Stimulated activated CD8-positive, alpha-beta memory T cell treated with anti-CD3 and anti-CD28 coated beads, Interleukin-4, amount 100 ng/mL, for 48 hours (primary cell): ENCODE data around the gene PRR35.

Source experiments
- DNase-seq: peaks from one replicate; pipeline ENCODE4 v3.0.0-alpha.2; 2020

Gene PRR35

DNA sequence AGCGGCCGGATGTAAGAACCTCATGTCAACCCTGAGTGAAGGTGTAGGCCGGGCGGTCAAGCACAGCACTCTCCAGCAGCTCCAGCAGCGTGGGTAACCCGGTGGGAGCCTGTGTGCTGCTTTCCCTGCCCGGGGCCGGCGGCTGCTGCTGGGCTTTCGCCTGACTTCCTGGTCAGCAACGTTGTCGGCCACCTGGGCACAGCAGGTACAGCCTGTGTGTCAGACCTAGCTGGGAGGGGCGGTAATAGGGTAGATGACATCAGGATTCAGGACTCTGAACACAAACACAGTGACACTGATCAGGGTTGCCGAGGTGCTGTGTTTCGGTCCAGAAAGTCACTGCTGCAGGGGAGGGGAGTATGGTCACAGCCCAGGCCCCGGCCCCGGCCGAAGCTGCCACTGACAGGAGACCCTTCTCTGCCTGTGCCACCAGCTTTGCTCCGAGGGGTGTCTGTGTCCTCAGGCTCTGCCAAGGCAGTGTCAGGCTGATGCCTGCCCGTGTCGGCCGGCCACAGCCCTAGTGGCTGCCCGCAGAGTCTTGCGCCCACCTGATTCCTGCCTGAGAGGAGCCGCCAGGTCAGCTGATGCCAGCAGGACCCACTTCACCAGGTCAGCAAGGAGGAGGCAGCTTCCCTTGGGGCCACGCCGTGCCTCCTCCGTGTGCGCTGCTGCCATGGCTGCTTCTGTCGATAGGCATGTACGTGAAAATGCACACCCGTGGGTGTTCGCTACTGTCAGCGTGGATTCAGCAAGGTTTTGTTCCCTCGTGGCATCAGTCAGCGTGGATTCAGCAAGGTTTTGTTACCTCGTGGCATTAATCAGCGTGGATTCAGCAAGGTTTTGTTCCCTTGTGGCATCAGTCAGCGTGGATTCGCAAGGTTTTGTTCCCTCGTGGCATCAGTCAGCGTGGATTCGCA, 38.9 kb downstream of the PRR35 start:
- DNase-seq = no peak

DNA sequence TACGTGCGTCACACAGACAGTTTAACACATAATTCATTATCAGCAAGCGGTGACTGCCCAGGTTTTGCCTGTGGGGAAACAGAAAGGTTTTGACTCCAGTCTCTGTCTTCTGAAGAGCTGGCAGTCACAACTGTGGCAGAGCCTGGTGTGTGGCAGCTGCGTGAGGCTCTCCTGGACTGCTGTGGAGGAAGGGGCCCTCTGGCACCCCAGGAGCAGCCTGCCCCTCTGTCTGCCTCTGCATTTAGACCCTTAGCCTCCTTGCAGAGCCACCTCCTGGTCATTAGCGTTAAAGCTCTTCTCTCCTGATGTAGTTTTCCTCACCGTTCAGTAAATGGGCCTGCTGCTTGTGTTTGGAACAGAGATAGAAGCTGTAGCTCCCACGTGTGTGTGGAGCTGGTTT, 40.6 kb downstream of the PRR35 start:
- DNase-seq = no peak

DNA sequence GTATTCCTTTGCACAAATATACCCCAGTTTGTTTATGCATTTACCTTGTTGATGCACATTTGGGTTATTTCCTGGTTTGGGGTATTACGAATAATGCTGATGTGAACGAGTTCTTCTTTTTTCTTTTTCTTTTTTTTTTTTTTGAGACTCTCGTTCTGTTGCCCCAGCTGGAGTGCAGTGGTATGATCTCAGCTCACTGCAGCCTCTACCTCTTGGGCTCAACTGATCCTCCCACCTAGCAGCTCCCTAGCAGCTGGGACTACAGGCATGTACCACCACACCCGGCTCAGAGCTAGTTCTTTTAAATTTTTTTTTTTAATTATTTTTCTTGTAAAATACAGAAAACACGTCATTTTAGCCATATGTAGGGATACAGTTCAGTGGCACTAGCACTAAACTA, 43.7 kb downstream of the PRR35 start:
- DNase-seq = no peak

DNA sequence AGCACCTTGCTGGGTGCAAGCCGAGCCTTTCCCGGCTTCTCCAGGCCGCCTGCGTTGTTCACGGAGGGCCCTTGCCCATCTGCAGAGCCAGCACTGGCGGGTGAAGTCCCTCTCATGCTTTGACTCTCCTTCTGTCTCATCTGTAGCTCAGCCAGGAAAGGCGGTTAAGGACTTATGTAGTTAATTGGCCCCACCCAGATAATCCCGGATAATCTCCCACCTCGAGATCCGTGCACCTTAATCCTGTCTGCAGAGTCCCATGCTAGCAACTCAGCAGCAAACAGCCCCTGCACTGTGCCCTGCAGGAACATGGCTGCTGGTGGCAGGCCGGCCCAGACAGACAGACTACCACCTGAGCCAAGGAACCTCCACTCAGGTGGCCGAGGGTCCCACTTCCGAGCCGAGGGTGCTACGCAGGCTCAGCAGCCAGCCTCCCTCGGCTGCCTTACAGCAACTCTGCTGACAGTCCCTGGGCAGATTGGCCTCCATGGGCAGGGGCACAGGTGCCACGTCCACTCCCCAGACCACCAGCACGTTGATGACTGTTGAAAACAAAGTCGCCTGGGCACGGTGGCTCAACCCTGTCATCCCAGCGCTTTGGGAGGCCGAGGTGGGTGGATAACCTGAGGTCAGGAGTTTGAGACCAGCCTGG, 46.6 kb downstream of the PRR35 start:
- no peak for DNase-seq

DNA sequence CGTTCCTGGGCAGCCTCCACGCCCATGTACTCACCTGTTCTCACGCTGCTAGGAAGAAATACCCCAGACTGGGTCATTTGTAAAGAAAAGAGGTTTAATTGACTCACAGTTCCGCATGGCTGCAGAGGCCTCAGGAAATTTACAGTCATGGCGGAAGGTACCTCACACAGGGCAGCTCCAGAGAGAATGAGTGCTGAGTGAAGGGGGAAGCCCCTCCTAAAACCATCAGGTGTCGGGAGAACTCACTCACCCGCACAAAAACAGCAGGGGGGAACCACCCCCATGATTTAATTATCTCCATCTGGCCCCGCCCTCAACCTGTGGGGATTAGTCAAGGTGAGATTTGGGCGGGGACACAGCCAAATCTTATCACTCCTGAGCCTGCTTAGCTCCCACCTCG, 47.8 kb downstream of the PRR35 start:
- peak; percentile 70 for DNase-seq

DNA sequence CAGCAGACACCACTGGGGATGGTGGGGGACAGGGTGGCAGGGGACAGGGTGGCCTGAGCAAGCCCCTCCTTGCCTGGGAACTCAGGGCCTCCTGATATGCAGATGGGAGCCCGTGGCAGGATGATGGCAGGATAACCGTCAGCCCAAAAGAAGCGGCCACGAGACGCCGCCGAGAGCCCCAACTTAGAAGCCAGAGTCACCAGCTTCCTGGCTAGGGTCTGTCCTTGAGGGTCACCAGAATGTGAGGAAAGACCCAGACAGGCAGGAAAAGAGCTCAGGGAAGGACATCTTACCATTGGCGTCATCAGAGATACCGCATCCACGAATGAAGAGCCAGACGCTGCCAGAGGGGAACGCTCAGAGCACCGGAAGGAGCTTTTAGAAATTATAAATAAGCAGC, 49.1 kb downstream of the PRR35 start:
- DNase-seq = no peak

DNA sequence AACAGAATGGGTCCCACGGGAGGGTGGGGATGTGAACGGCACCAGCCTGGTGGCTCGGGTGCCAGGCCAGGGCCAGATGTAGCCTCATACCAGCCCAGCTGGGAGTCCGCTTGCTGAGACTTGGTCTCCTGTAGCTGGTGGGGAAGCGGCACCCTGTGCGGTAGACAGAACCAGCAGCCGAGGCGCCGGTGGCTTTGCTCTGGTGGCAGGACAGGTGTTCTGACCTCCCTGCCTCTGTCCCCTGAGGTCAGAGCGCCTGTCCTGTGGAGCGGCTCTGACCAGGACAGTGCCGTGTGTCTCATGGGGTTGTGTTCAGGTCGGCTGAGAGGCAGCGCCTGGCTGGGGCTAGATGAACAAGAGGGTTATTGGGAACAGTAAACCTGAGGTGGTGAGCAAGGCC, 49.8 kb downstream of the PRR35 start:
- DNase-seq = no peak

DNA sequence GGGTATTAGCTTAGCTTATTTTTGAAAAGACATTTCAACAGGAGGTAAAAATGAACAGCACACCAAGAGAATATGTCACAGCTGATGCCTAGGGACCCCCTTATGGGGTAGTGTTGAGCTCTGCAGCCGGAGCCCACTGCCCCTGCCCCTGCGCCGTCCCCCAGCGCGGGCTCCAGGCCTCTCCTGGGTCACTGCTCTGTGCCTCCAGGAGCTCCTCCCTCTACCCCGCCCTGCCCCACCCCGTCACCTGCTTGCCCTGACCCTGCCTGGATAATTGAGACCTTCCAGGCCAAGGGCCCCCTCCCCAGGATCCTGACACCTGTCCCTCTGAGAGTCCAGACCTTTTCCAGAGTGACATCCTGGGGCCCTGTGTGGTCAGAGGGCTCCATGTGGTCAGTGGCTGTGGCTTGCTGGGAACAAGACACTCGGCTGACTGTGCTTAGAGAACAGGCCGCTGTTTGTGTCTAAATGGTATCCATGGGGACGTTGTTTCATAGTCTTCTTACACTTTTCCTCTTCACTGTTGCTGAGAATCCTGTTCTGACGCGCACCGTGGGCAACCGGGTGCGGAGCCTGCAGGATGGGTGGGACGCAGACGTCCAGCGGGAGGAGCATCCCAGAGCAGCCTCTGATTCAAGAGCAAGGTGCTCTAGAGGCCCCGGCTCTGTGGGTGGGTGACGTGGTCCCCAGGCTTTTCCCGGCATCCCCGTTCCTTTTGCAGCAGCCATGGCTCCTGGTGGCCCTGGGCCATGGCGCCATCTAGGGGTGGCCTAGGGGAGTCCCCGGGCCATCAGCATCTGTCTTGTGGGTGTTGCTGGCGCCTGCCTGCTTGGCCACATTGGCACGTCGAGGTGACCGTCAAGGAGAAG, 50.6 kb downstream of the PRR35 start:
- peak; percentile 78 for DNase-seq

DNA sequence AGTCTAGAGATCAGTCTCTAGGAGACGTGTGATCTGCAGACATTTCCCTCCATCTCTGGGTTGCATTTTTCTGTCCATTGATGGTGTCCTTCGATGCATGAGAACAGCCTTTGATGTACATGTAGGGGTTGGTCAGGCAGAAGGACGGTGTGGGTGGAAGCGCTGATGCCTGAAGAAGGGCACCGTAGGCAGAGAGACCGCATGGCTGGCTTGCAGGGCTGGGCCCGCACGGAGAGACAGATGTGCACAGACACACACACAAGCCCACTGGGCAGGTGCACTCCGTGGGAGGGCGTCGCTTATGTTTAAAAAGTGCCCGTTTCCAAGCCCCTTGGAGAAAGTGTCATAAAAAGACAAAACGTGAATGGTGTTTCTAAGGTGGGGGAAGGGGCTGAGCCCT, 54.9 kb downstream of the PRR35 start:
- no peak for DNase-seq
